Prostate gland (tissue), 2 donors: ENCODE results near the gene ANKRD22.

Source experiments
- CTCF ChIP-seq, 4 experiments: fragments of 200-600 bp in 2 of 4; fragments of 450-650 bp in 2 of 4; sonication (generic) in 2 of 4; IDR thresholded peaks; 1 replicate in 3 of 4; 2 replicates in 1 of 4; pipeline ENCODE4 v1.5.1; 2016 to 2019; ENCODE audit warnings: antibody characterized with exemption in 4 of 4, mild to moderate bottlenecking in 2 of 4, moderate library complexity in 2 of 4
- POLR2A ChIP-seq: fragments of 450-650 bp; IDR thresholded peaks from one replicate; pipeline ENCODE4 v1.6.1; 2016; ENCODE audit warnings: antibody characterized with exemption, mild to moderate bottlenecking

- no peak for TF ChIP-seq CTCF (IDR thresholded peaks at IDR 0.05)
- TF ChIP-seq POLR2A, result no peak
Measured at GRCh38 chr10:88843171-88843570, 8.5 kb downstream of the ANKRD22 start.
